GM23248 (cell line): Measurements from ENCODE around the gene OR10R2. TPM values are rescaled to one million over a fixed set of nuclear protein-coding genes. Genes with fewer than 3 reads are reported as not detected.
"Not testable (repeated sequence)": the region's sequence is repeated elsewhere in the genome, so short reads cannot be mapped to it uniquely, and the experiment has no call there.

Source experiments
- DNase-seq: peaks from one replicate; pipeline ENCODE4 v3.0.0-alpha.2; 2015
- H2AFZ ChIP-seq: fragments of 200-600 bp; sonication (generic); 2 replicates; pipeline ENCODE4 v1.6.1; 2016; ENCODE audit warnings: antibody characterized with exemption
- H3F3A ChIP-seq: fragments of 200-600 bp; sonication (generic); 2 replicates; pipeline ENCODE4 v1.6.1; 2016; ENCODE audit warnings: mild to moderate bottlenecking, antibody characterized with exemption, mixed run types; ENCODE audit not compliant: insufficient read depth
- H3K27ac ChIP-seq: fragments of 200-600 bp; sonication (generic); 2 replicates; pipeline ENCODE4 v1.5.1; 2016; ENCODE audit warnings: mild to moderate bottlenecking
- H3K27me3 ChIP-seq: fragments of 200-600 bp; sonication (generic); replicated peaks from 2 replicates; pipeline ENCODE4 v1.6.1; 2016; ENCODE audit warnings: mild to moderate bottlenecking; ENCODE audit not compliant: insufficient read depth
- H3K36me3 ChIP-seq: fragments of 200-600 bp; sonication (generic); 2 replicates; pipeline ENCODE4 v1.6.1; 2016; ENCODE audit warnings: low read depth, mild to moderate bottlenecking
- H3K4me1 ChIP-seq: fragments of 200-600 bp; sonication (generic); 2 replicates; pipeline ENCODE4 v1.6.1; 2016; ENCODE audit warnings: mild to moderate bottlenecking; ENCODE audit not compliant: insufficient read depth
- H3K4me2 ChIP-seq: fragments of 200-600 bp; sonication (generic); one replicate; pipeline ENCODE4 v1.6.1; 2016; ENCODE audit warnings: mild to moderate bottlenecking; ENCODE audit not compliant: unreplicated experiment
- H3K4me3 ChIP-seq: fragments of 200-600 bp; sonication (generic); 2 replicates; pipeline ENCODE4 v1.5.1; 2016; ENCODE audit warnings: mild to moderate bottlenecking
- H3K79me2 ChIP-seq: fragments of 200-600 bp; sonication (generic); 2 replicates; pipeline ENCODE4 v1.6.1; 2016; ENCODE audit warnings: mild to moderate bottlenecking; ENCODE audit not compliant: insufficient read depth
- H3K9ac ChIP-seq: fragments of 200-600 bp; sonication (generic); 2 replicates; pipeline ENCODE4 v1.6.1; 2016; ENCODE audit warnings: mild to moderate bottlenecking
- H3K9me2 ChIP-seq: fragments of 200-600 bp; sonication (generic); 2 replicates; pipeline ENCODE4 v1.6.1; 2016; ENCODE audit warnings: mixed run types, mild to moderate bottlenecking, moderate library complexity; ENCODE audit not compliant: insufficient read depth
- H3K9me3 ChIP-seq: fragments of 200-600 bp; sonication (generic); one replicate; pipeline ENCODE4 v1.6.1; 2017; ENCODE audit warnings: low read depth
- H4K20me1 ChIP-seq: fragments of 200-600 bp; sonication (generic); 2 replicates; pipeline ENCODE4 v1.6.0; 2016; ENCODE audit not compliant: insufficient read depth
- EZH2 ChIP-seq: fragments of 200-600 bp; sonication (generic); IDR thresholded peaks from 2 replicates; pipeline ENCODE4 v1.6.1; 2018; ENCODE audit warnings: antibody characterized with exemption, mild to moderate bottlenecking; ENCODE audit not compliant: insufficient read depth, poor library complexity, severe bottlenecking
- EZH2phosphoT487 ChIP-seq: fragments of 200-600 bp; sonication (generic); IDR thresholded peaks from 2 replicates; pipeline ENCODE4 v1.6.1; 2018; ENCODE audit warnings: antibody characterized with exemption, moderate library complexity, mild to moderate bottlenecking, low read depth; ENCODE audit not compliant: insufficient read depth
- WGBS, 2 experiments: methylation state at CpG; one replicate each; pipeline ENCODE4 v1.1.6; 2015 to 2017; ENCODE audit warnings: low lambda C conversion rate in 2 of 2, low coverage in 1 of 2; ENCODE audit errors: missing lambda C conversion rate in 2 of 2; 5-methylcytosine and 5-hydroxymethylcytosine counted together
- in situ Hi-C: fragments of 300-500 bp; cut with MboI; formaldehyde crosslinking; loops from 2 replicates; pipeline ENCODE4 v1.15.0; 2020
- polyA plus RNA-seq: library from polyadenylated mRNA; unstranded; fragments of >200 nt; fragmentation: Nextera tagmentation; extraction: Ambion mirVana; gene quantifications from 2 replicates; pipeline ENCODE4 v1.2.1, GENCODE V29; 2016
- total RNA-seq: library from RNA; depleted of rRNA; stranded (reverse); fragments of >200 nt; shearing (Covaris generic); gene quantifications from 2 replicates; pipeline ENCODE4 v1.2.3, GENCODE V29; 2014; rRNA removed

The OR10R2 gene
- total RNA-seq (not detected in 2 replicates), polyA plus RNA-seq (not detected in 2 replicates)

- DNase-seq: no peak
- in situ Hi-C loops: no loop called here
- H3K9ac ChIP-seq: no peak within 1 kb of the TSS
- no peaks in the 10 kb centered on the region for H3K36me3 ChIP-seq
- no peaks in the 10 kb centered on the region for H4K20me1 ChIP-seq
- H3K9me2 ChIP-seq: no peaks in the 10 kb centered on the region
- H3K4me1 ChIP-seq: no peaks in the 10 kb centered on the region
- H3K4me3 ChIP-seq: no peak within 1 kb of the TSS
- H3K9me3 ChIP-seq: no peaks in the 10 kb centered on the region
- no peak for TF ChIP-seq EZH2
- no peak for TF ChIP-seq EZH2phosphoT487
- no peak within 1 kb of the TSS for H3K4me2 ChIP-seq
- H3F3A ChIP-seq: no peaks in the 10 kb centered on the region
- no peak within 1 kb of the TSS for H2AFZ ChIP-seq
- no peak within 1 kb of the TSS for H3K27ac ChIP-seq
- no peaks in the 10 kb centered on the region for H3K79me2 ChIP-seq
- no peaks in the 10 kb centered on the region for H3K27me3 ChIP-seq
Observed at GRCh38 chr1:158471920-158472319, at the start of gene OR10R2. Gene OR10R2 (plus strand): TSS chr1:158472220. CDS start chr1:158472326, 106 bp downstream.

GRCh38 chr1:158425027-158425426 lies 47.0 kb upstream of the OR10R2 start:
- no peak for TF ChIP-seq EZH2phosphoT487
- no peak for TF ChIP-seq EZH2

GRCh38 chr1:158426137-158426536 lies 45.9 kb upstream of the OR10R2 start, which contains the start of gene OR10K2:
Gene OR10K2 (minus strand): TSS chr1:158426237. CDS start chr1:158420866, 5,371 bp downstream.
- Histone ChIP-seq H3F3A (no peaks in the 10 kb centered on the region), H3K4me1 (no peaks in the 10 kb centered on the region), H3K4me2 (no peak within 1 kb of the TSS), H3K4me3 (no peak within 1 kb of the TSS), H4K20me1 (no peaks in the 10 kb centered on the region), H3K9ac (no peak within 1 kb of the TSS), H3K27me3 (no peaks in the 10 kb centered on the region), H3K79me2 (no peaks in the 10 kb centered on the region), H3K27ac (no peak within 1 kb of the TSS), H3K9me3 (no peaks in the 10 kb centered on the region), H3K9me2 (no peaks in the 10 kb centered on the region), H3K36me3 (no peaks in the 10 kb centered on the region), H2AFZ (no peak within 1 kb of the TSS)
- TF ChIP-seq EZH2 (no peak), EZH2phosphoT487 (no peak)
- DNase-seq: no peak
- in situ Hi-C loops: no loop called here
- 18% methylated on average over 1 of the region's 1 CpG for WGBS, 2 experiments

More at GRCh38 chr1:158425027-158425426, 47.0 kb upstream of the OR10R2 start:
- H3F3A ChIP-seq: no peaks in the 10 kb centered on the region
- H3K36me3 ChIP-seq: no peaks in the 10 kb centered on the region
- no peak overlapping the region for H2AFZ ChIP-seq
- H3K27me3 ChIP-seq: no peaks in the 10 kb centered on the region
- no peak overlapping the region for H3K27ac ChIP-seq
- H4K20me1 ChIP-seq: no peaks in the 10 kb centered on the region
- no peak overlapping the region for H3K4me2 ChIP-seq
- no peaks in the 10 kb centered on the region for H3K9me2 ChIP-seq
- no peaks in the 10 kb centered on the region for H3K9me3 ChIP-seq
- H3K4me3 ChIP-seq: no peak overlapping the region
- in situ Hi-C loops: no loop called here
- no peaks in the 10 kb centered on the region for H3K79me2 ChIP-seq
- no peak overlapping the region for H3K9ac ChIP-seq
- H3K4me1 ChIP-seq: no peaks in the 10 kb centered on the region
- DNase-seq: no peak

- H3K4me2 ChIP-seq, in situ Hi-C loops, H3K4me3 ChIP-seq, H3K9me2 ChIP-seq, H3K9me3 ChIP-seq, H3K27me3 ChIP-seq, H3K36me3 ChIP-seq, H3F3A ChIP-seq, H3K9ac ChIP-seq, H3K4me1 ChIP-seq, H2AFZ ChIP-seq, H3K27ac ChIP-seq, DNase-seq, H3K79me2 ChIP-seq, H4K20me1 ChIP-seq: not testable (repeated sequence)
- WGBS, 2 experiments: 2 to 5% methylated on average over 3 of the region's 3 CpGs
Observed at GRCh38 chr1:158430163-158430562, 41.9 kb upstream of the OR10R2 start.

GRCh38 chr1:158434741-158435140 lies 37.3 kb upstream of the OR10R2 start:
- no peak overlapping the region for H3K27ac ChIP-seq
- H3K9me3 ChIP-seq: no peaks in the 10 kb centered on the region
- no peaks in the 10 kb centered on the region for H3F3A ChIP-seq
- DNase-seq: no peak
- no peak overlapping the region for H3K4me2 ChIP-seq
- H3K79me2 ChIP-seq: no peaks in the 10 kb centered on the region
- H3K9ac ChIP-seq: no peak overlapping the region
- H3K4me3 ChIP-seq: no peak overlapping the region
- H3K27me3 ChIP-seq: no peaks in the 10 kb centered on the region
- no peaks in the 10 kb centered on the region for H3K4me1 ChIP-seq
- TF ChIP-seq EZH2phosphoT487 (no peak), EZH2 (no peak)
- no peaks in the 10 kb centered on the region for H3K9me2 ChIP-seq
- in situ Hi-C loops: no loop called here
- 2 to 6% methylated on average over 3 of the region's 3 CpGs for WGBS, 2 experiments
- H4K20me1 ChIP-seq: no peaks in the 10 kb centered on the region
- no peaks in the 10 kb centered on the region for H3K36me3 ChIP-seq
- no peak overlapping the region for H2AFZ ChIP-seq
